Renal pelvis (tissue), 4 donors: ENCODE results near the gene SPAG16. TPM values are rescaled to one million over a fixed set of nuclear protein-coding genes. Genes with fewer than 3 reads are reported as not detected.

Experiments
- DNase-seq: peaks from one replicate; pipeline ENCODE4 v3.0.0-alpha.2; 2013
- polyA plus RNA-seq, 3 donors: library from polyadenylated mRNA; unstranded; fragments of 120-200 nt; gene quantifications; one replicate each; pipeline ENCODE4 v1.2.1, GENCODE V29; 2013; ENCODE audit not compliant: insufficient read length in 3 of 3

SPAG16 gene
- polyA plus RNA-seq, 3 donors = 57.2 to 69.5 (median 60.2) TPM

DNA sequence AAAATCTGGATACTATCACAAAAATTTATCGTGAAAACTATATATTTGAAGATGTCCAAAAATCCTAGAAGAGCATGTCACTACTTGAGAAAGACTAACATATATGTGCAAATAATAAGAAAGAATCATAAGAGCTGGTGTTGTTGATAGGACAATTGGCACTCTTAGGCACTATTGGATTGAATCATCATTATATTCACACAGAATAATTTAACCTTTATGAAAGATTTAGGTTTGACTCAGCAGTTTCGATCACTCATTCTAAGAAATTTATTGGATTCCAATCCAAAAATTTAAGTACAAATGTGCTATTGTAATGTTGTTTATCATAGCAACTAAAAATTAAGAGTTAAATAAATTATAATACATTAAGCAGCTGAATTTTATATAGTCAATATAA, 503.6 kb downstream of the SPAG16 start:
- no peak for DNase-seq

- DNase-seq = no peak
These were observed 505.7 kb downstream of the SPAG16 start for GRCh38 chr2:213789940-213790339.

DNA sequence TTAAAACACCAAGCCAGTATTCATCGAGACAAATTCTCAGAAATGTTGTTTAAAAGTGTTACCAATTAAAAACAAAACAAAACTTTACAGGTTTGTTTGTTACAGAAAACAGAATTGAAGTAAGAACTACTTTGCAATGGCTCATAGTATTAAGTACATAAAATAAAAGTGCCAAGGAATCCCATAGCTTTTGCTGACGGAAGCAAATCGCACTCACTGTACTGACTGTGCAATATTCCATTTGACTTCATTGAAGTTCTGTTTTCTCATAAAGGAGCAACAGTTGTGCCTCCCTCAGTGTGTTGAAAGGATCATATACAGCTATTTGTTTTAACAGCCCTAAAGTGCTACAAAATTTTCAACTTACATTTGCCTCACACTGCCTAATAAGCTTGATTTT, 507.8 kb downstream of the SPAG16 start:
- no peak for DNase-seq

DNA sequence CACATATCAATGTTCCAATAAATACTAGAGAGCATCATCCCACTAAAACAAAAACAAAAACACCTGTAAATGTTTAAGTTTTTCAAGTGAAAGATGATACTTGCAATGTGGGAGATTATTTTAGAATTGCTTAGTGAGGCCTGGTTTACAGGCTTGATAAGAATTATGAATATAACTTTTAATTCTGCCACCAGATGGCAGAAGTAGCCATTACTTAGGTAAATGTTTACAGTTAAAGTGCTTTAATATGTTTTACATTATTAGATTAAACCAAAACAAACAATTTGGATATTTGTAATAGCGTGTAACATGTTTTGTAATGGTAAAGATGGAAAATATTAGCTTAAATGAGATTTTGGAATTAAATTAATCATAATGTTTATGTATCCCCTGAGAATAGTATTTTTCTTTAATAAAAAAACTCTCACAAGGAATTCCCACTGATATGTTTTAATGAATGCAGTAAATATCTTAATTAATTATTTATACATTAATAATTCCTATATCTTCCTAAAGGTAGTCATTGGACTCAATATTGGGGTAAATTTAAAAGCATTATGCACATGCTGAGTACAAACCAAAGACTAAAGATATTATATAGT, 522.0 kb downstream of the SPAG16 start:
- peak; percentile 15 for DNase-seq

- no peak for DNase-seq
These were observed 532.3 kb downstream of the SPAG16 start for GRCh38 chr2:213816583-213816982.

GRCh38 chr2:213818436-213818835, 534.2 kb downstream of the SPAG16 start:
- DNase-seq = no peak

DNA sequence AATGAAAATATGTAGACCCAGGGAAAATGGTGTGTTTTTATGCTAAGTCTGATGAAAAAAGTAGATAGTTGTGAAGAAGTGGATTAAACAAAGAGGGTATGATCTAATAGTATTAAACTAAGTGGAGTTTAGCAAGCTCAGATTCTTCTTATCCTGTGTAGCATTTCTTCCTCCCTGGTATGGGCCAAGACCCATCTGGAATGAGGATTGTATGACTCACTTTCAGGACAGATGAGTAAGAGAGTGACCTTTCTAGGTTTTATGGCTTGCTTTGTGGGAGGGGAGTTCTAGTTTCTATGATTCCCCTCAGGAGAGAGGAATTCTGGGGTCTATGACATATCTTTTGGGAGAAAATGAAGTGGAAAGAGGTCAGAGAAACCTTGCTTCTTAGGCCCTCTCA, 550.1 kb downstream of the SPAG16 start:
- DNase-seq = no peak

- DNase-seq = no peak
These were observed 550.5 kb downstream of the SPAG16 start for GRCh38 chr2:213834746-213835145.

- no peak for DNase-seq
These were observed 562.6 kb downstream of the SPAG16 start for GRCh38 chr2:213846856-213847255.

DNA sequence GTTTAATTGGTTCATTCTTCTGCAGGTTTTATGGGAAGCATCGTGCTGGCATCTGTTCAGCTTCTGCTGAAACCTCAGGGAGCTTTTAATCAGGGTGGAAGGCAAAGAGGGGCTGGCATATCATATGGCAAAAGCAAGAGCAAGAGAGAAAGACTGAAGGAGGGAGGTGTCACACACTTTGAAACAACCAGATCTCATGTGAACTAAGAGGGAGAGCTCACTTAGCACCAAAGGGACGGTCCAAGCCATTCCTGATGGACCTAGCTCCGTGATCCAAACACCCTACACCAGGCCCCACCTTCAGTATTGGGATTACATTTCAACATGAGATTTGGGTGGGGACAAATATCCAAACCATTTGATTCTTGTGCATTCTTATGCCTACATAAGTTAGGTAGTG, 563.1 kb downstream of the SPAG16 start:
- DNase-seq = no peak

GRCh38 chr2:213848631-213849030, 564.4 kb downstream of the SPAG16 start:
- DNase-seq = no peak

- no peak for DNase-seq
These were observed 577.4 kb downstream of the SPAG16 start for GRCh38 chr2:213861638-213862037.

DNA sequence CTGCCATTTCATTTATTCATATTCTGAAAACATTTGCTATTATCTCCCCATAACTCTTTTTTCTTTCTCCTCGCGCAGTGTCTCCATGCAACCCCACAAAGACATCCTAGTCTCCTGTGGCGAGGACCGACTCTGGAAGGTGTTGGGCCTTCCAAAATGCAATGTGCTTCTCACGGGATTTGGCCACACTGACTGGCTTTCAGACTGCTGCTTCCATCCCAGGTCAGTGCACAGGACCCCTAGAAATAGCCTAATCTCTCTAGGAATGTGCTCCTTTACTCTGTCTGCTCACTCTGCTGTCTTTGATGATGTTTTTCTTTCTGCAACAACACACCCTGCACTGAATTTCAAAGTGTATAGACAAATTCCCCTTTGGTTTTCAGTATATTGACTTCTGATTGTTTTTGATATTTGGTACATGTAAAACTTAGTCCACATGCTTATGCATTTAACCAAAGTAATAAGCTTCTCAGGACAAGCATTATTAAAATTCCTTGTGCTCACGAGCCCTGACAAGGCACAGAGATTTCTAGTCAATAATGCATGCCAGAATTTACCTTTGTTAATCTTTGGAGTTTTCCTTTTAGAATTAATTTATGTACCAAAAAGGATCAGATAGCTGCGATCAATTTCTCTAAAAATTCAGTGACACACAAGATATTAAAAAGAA, 578.3 kb downstream of the SPAG16 start:
- DNase-seq = no peak

GRCh38 chr2:213863541-213863940, 579.3 kb downstream of the SPAG16 start:
- DNase-seq = no peak

- DNase-seq = no peak
These were observed 584.3 kb downstream of the SPAG16 start for GRCh38 chr2:213868526-213868925.

DNA sequence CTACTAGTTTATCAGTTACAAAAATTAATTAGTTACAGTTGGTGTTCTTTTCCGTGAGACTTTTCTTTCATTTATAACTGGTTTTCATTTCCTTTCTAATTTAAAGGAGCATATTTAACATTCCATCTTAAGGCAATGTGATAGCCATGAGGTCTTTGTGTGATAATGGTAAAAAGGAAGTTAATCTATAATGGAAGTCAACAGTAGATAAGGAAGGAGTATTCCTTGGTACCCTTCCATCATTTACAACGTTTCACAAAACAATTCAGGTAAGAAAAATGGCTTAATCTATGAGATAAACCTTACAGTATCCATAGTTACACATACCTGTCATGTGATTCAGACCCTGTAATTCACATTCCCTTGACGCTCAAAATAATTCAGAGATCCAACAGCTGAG, 601.2 kb downstream of the SPAG16 start:
- DNase-seq = no peak

- DNase-seq = no peak
These were observed 630.2 kb downstream of the SPAG16 start for GRCh38 chr2:213914510-213914909.

- DNase-seq = no peak
These were observed 635.8 kb downstream of the SPAG16 start for GRCh38 chr2:213920014-213920413.

DNA sequence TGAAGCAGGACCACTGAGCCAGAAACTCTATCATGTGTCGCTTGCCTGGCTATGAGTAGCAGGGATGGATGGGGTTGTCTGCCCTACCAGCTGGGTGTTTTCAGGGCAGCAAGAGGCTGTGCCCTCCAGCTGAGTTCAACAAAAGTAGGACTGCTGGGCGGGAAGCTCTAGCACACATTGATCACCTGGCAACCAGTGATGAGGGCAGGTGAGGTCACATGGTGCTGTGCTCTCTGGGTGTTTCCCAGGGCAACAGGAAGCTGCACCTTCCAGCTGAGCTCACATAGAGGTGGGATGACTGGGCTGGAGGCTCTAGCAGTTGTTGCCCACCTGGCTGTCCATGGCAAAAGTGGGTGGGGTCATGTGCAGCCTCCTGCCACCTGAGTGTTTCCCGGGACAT, 639.3 kb downstream of the SPAG16 start:
- no peak for DNase-seq

- no peak for DNase-seq
These were observed 650.3 kb downstream of the SPAG16 start for GRCh38 chr2:213934560-213934959.

DNA sequence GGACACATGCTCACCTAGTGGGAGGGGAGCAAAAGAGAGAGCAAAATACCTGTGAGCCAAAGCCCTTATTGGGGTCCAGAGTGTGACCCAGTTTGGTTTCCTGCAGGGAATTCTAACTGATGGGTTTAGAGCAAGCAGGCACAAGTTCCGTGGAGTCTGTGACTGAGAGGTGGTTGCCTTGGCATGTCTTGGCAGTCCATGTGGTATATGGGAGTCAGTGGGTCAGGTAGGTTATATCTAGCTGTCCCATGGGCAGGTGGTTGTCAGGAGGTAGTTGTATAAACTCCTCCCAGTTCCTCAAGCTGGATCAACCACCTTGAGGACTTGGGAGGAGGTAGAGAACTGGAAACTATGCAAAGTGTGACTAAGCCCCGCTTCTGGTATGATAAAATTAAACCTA, 673.8 kb downstream of the SPAG16 start:
- DNase-seq = no peak

DNA sequence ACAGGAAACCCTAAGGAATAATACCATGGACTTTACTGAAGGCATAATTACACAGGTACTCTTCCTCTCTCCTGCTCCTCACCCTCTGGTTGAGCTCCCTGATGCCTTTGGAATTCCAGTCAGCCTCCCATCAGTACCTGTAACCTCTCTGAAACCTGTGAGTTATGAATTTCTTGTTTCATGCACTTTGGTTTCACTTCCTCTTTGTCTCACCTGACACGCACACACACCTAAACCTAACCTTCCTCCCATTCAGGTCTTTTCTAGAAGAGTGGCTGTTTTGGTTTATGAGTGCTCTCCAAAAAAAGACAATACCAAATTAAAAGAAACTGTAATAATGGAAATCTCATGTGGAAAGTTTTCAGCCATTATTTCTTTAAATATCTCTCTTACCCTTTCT, 675.3 kb downstream of the SPAG16 start:
- no peak for DNase-seq

- DNase-seq = no peak
These were observed 687.3 kb downstream of the SPAG16 start for GRCh38 chr2:213971536-213971935.

DNA sequence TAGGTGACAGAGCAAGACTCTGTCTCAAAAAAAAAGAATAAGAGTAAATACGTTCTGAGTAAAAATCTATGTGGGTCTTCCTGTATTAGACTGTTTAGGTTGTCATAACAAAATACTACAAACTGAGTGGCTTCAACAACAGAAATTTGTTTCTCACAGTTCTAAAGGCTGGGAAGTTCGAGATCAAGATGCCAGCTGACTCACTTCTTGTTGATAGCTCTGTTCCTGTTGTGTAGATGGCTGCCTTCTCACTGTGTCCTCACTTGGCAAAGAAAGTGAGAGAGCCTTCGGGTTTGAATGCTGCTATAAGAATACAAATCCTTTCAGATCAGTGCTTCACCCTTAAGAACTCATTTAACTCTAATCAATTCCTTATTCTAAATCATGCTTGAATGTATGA, 696.6 kb downstream of the SPAG16 start:
- DNase-seq = no peak
